Small intestine (tissue), 7 donors: ENCODE data around the gene PXK. TPM values are rescaled to one million over a fixed set of nuclear protein-coding genes. Genes with fewer than 3 reads are reported as not detected.

ENCODE experiments used
- DNase-seq, 2 donors: peaks; one replicate each; pipeline versions ENCODE4 v3.0.0 to v3.0.0-alpha.2; 2013
- FAIRE-seq: peaks from 2 replicates; lab custom pipeline; 2012; peaks lifted over from hg19 to GRCh38; lab: Jason Lieb, UNC
- H3K27ac ChIP-seq, 3 donors: one replicate each; pipeline ENCODE4 v1.5.1; 2013; ENCODE audit warnings: low read length in 2 of 3, mild to moderate bottlenecking in 2 of 3, control low read depth in 1 of 3, inconsistent platforms in 1 of 3, low read depth in 1 of 3, moderate library complexity in 1 of 3
- H3K27me3 ChIP-seq, 3 donors: one replicate each; pipeline ENCODE4 v1.6.1; 2013; ENCODE audit warnings: low read length in 3 of 3, inconsistent platforms in 1 of 3; ENCODE audit not compliant: control insufficient read depth in 3 of 3, insufficient read depth in 3 of 3
- H3K36me3 ChIP-seq, 3 donors: one replicate each; pipeline ENCODE4 v1.6.1; 2013; ENCODE audit warnings: low read length in 3 of 3, inconsistent platforms in 1 of 3, low read depth in 1 of 3, mild to moderate bottlenecking in 1 of 3, moderate library complexity in 1 of 3; ENCODE audit not compliant: control insufficient read depth in 3 of 3, insufficient read depth in 2 of 3
- H3K4me1 ChIP-seq, 3 donors: one replicate each; pipeline ENCODE4 v1.6.1; 2013; ENCODE audit warnings: low read length in 2 of 3, inconsistent platforms in 1 of 3, low read depth in 1 of 3, mild to moderate bottlenecking in 1 of 3, moderate library complexity in 1 of 3; ENCODE audit not compliant: control insufficient read depth in 3 of 3, insufficient read depth in 2 of 3
- H3K4me3 ChIP-seq, 3 donors: one replicate each; pipeline ENCODE4 v1.5.1; 2013; ENCODE audit warnings: low read length in 3 of 3, control low read depth in 1 of 3, inconsistent platforms in 1 of 3, low read depth in 1 of 3, mild to moderate bottlenecking in 1 of 3, moderate library complexity in 1 of 3
- H3K9me3 ChIP-seq, 2 donors: one replicate each; pipeline ENCODE4 v1.6.1; 2013; ENCODE audit warnings: low read depth in 1 of 2, low read length in 1 of 2; ENCODE audit not compliant: control insufficient read depth in 2 of 2, insufficient read depth in 1 of 2
- whole genome bisulfite sequencing, 3 donors: extraction: QIAGEN DNeasy Blood & Tissue Kit; methylation state at CpG; one replicate each; pipeline ENCODE4 v1.1.7; 2013; 5-methylcytosine and 5-hydroxymethylcytosine counted together
- polyA plus RNA-seq, 4 donors: library from polyadenylated mRNA; stranded (reverse) in 3 of 4; unstranded in 1 of 4; fragments of 200-250 nt in 3 of 4; fragments of 120-200 nt in 1 of 4; gene quantifications; one replicate each; pipeline versions ENCODE4 v1.2.1 to v1.2.3, GENCODE V29; 2013
- donor health status: healthy with polysubstance abuse.
- donor health status: control.
- donor health status: control.
- donor health status: Bipolar disorder and iron deficiency.
- donor health status: healthy.

The PXK gene
- polyA plus RNA-seq, 4 donors = 5.1 to 14.2 (median 9.2) TPM

- no peak overlapping the region for H3K4me3 ChIP-seq
- DNase-seq (no peak), FAIRE-seq (no peak)
- H3K36me3 ChIP-seq = peaks cover 0 to 22% (median 6%) of the 10 kb centered on the region in 3 donors
- H3K27me3 ChIP-seq = no peaks in the 10 kb centered on the region
- H3K27ac ChIP-seq = no peak overlapping the region
- H3K4me1 ChIP-seq = no peaks in the 10 kb centered on the region
- H3K9me3 ChIP-seq = no peaks in the 10 kb centered on the region
- WGBS, 3 donors = 89 to 98% (median 95%) methylated on average over 10 of the region's 10 CpGs
Measured at GRCh38 chr3:58292866-58293265, 39.8 kb upstream of the PXK start.

GRCh38 chr3:58293516-58293915 is 39.2 kb upstream of the PXK start:
- Histone ChIP-seq H3K4me3 (no peak overlapping the region), H3K27ac (no peak overlapping the region), H3K27me3 (peaks cover 0 to 3% (median 0%) of the 10 kb centered on the region in 3 donors), H3K9me3 (no peaks in the 10 kb centered on the region), H3K4me1 (no peaks in the 10 kb centered on the region), H3K36me3 (peaks cover 0 to 19% (median 4%) of the 10 kb centered on the region in 3 donors)
- FAIRE-seq (no peak), DNase-seq (no peak)
- WGBS, 3 donors = 78 to 82% (median 79%) methylated on average over 9 of the region's 9 CpGs

GRCh38 chr3:58296269-58296668 is 36.4 kb upstream of the PXK start:
- Histone ChIP-seq H3K9me3 (no peaks in the 10 kb centered on the region), H3K27me3 (peaks cover 0 to 3% (median 0%) of the 10 kb centered on the region in 3 donors), H3K27ac (no peak overlapping the region), H3K4me3 (no peak overlapping the region), H3K36me3 (peaks cover 0 to 18% (median 2%) of the 10 kb centered on the region in 3 donors), H3K4me1 (no peaks in the 10 kb centered on the region)
- DNase-seq = no peak
- FAIRE-seq = no peak
- 62 to 82% (median 71%) methylated on average over 5 of the region's 5 CpGs for WGBS, 3 donors

DNA sequence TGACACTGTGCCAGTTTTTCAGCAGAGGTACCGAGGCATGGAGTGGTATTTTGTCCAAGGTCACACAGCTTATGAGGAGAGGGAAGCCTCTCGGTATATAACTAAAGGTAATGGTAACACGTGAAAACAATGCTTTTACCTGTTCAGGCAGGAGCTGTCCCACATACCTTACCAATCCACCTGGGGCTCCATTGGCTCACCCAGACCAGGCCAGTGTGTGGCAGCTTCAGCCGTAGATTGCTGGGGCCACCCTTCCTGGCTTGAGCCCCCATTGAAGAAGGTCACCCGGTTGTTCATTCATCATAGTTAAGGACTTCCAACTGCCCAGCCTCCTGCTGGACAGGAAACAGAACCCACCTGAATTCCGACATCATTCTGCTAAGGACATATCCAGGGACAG is 35.8 kb upstream of the PXK start:
- DNase-seq = no peak
- Histone ChIP-seq H3K4me1 (no peaks in the 10 kb centered on the region), H3K27me3 (peaks cover 0 to 3% (median 2%) of the 10 kb centered on the region in 3 donors), H3K9me3 (peaks cover 0 to 2% of the 10 kb centered on the region in 2 donors), H3K27ac (no peak overlapping the region), H3K36me3 (peaks cover 0 to 17% (median 0%) of the 10 kb centered on the region in 3 donors), H3K4me3 (no peak overlapping the region)
- 73 to 77% (median 74%) methylated on average over 6 of the region's 6 CpGs for WGBS, 3 donors
- no peak for FAIRE-seq

- DNase-seq (peak in 1 of 2 donors; percentile 26), FAIRE-seq (no peak)
- 36 to 60% (median 48%) methylated on average over 3 of the region's 3 CpGs for WGBS, 3 donors
Measured at GRCh38 chr3:58298190-58298589, 34.5 kb upstream of the PXK start.

DNA sequence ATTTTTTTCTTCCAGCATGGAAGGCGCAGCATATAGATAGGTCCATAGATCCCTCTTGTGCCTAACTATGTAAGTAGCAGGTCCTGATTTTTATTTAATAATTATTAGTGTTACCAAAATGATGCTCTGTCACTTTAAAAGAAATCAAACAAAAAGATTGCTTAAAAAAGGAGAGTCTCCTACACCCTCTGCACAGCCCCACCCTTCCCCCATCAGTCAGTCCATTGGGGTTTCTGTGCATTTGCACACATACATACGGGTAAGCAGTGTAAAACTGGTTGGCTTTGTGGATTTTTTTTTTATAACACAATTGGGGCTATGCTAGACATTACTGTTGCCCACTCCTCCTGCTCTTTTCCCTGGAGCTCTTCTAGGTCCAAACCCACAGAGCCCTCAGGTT is 33.6 kb upstream of the PXK start:
- Histone ChIP-seq H3K27ac (no peak overlapping the region), H3K27me3 (peaks cover 0 to 9% (median 3%) of the 10 kb centered on the region in 3 donors), H3K4me3 (no peak overlapping the region), H3K9me3 (peaks cover 0 to 2% of the 10 kb centered on the region in 2 donors), H3K36me3 (peaks cover 0 to 5% (median 0%) of the 10 kb centered on the region in 3 donors), H3K4me1 (no peaks in the 10 kb centered on the region)
- 56 to 67% (median 67%) methylated on average over 2 of the region's 2 CpGs for WGBS, 3 donors
- no peak for FAIRE-seq
- no peak for DNase-seq

More at GRCh38 chr3:58298190-58298589, 34.5 kb upstream of the PXK start:
- H3K9me3 ChIP-seq = peaks cover 0 to 2% of the 10 kb centered on the region in 2 donors
- no peak overlapping the region for H3K27ac ChIP-seq
- peaks cover 0 to 9% (median 3%) of the 10 kb centered on the region in 3 donors for H3K27me3 ChIP-seq
- H3K36me3 ChIP-seq = peaks cover 0 to 11% (median 0%) of the 10 kb centered on the region in 3 donors
- no peaks in the 10 kb centered on the region for H3K4me1 ChIP-seq
- no peak overlapping the region for H3K4me3 ChIP-seq

- no peak overlapping the region for H3K27ac ChIP-seq
- no peaks in the 10 kb centered on the region for H3K4me1 ChIP-seq
- DNase-seq (peak; percentile 19 to 36), FAIRE-seq (no peak)
- WGBS, 3 donors = 13 to 17% (median 16%) methylated on average over 8 of the region's 8 CpGs
- H3K27me3 ChIP-seq = peaks cover 0 to 9% (median 3%) of the 10 kb centered on the region in 3 donors
- H3K9me3 ChIP-seq = peaks cover 0 to 2% of the 10 kb centered on the region in 2 donors
- H3K4me3 ChIP-seq = no peak overlapping the region
- H3K36me3 ChIP-seq = peaks cover 0 to 3% (median 0%) of the 10 kb centered on the region in 3 donors
Measured at GRCh38 chr3:58299839-58300516, 32.7 kb upstream of the PXK start.

GRCh38 chr3:58305882-58306711 is 26.6 kb upstream of the PXK start, which contains the start of the genes HTD2 and RPP14:
Gene HTD2 (plus strand): TSS chr3:58306520. CDS start chr3:58317614, 11,094 bp downstream.
Gene RPP14 (plus strand): TSS chr3:58306245. CDS start chr3:58310330, 4,085 bp downstream.
- peaks cover 0 to 2% of the 10 kb centered on the region in 2 donors for H3K9me3 ChIP-seq
- FAIRE-seq = peak; percentile 36
- 4% methylated on average over 70 to 71 of the region's 71 CpGs for WGBS, 3 donors
- peaks cover 0 to 13% (median under 1%) of the 10 kb centered on the region in 3 donors for H3K36me3 ChIP-seq
- peak within 1 kb of the TSS; percentile 71 to 90 (median 75) for H3K4me3 ChIP-seq
- peak within 1 kb of the TSS; percentile 90 to 99 (median 95) for H3K27ac ChIP-seq
- H3K4me1 ChIP-seq = peaks cover 2 to 13% (median 5%) of the 10 kb centered on the region in 3 donors
- peak; percentile 98 to 100 for DNase-seq
- peaks cover 0 to 9% (median 0%) of the 10 kb centered on the region in 3 donors for H3K27me3 ChIP-seq
